HepG2 (cell line): ENCODE results near the gene SMCHD1. TPM values are rescaled to one million over a fixed set of nuclear protein-coding genes. Genes with fewer than 3 reads are reported as not detected.
"Not testable (repeated sequence)": the region's sequence is repeated elsewhere in the genome, so short reads cannot be mapped to it uniquely, and the experiment has no call there.

Experiments used
- ATAC-seq: fragments of 200-7000 bp; cut with Tn5 transposase; 3 replicates; pipeline ENCODE4 v1.9.1; 2020; ENCODE audit warnings: mild to moderate bottlenecking, moderate library complexity
- BruUV-seq: library from RNA; stranded (reverse); fragments of 400-500 nt; replicated peaks from 2 replicates; lab custom pipeline; 2021; lab: Mats Ljungman, UMichigan
- CTCF ChIA-PET: fragments of 300-600 bp; formaldehyde crosslinking; extraction: SDS; loops from one replicate; lab custom pipeline; 2021; ENCODE audit warnings: low total read pairs, inconsistent platforms, low intra/inter-chr PET ratio; lab: Yijun Ruan, JAX
- POLR2A ChIA-PET: fragments of 350-600 bp; sonication (Branson Sonifier 250); formaldehyde crosslinking; loops from one replicate; lab custom pipeline; 2020; ENCODE audit warnings: antibody characterized with exemption, inconsistent platforms; lab: Yijun Ruan, JAX
- DNase-seq: peaks from one replicate; pipeline ENCODE4 v3.0.0-alpha.2; 2015; ENCODE audit warnings: low spot score
- FAIRE-seq: peaks from 3 replicates; lab custom pipeline; 2011; peaks lifted over from hg19 to GRCh38; lab: Jason Lieb, UNC
- H2AFZ ChIP-seq: one replicate; pipeline ENCODE4 v1.6.1; 2011; ENCODE audit warnings: low read length, inconsistent platforms
- H3K27ac ChIP-seq: fragments of 300-600 bp; 3 replicates; pipeline ENCODE4 v1.8.0; 2011; ENCODE audit warnings: mixed run types, mild to moderate bottlenecking, mixed read lengths, low read length, inconsistent platforms; ENCODE audit not compliant: insufficient read depth; ENCODE audit errors: extremely low read length
- H3K27me3 ChIP-seq, 2 experiments: fragments of 200-600 bp in 1 of 2; 2 replicates in 1 of 2; 3 replicates in 1 of 2; pipeline versions ENCODE4 v1.6.0 to v1.8.0; 2011; ENCODE audit warnings: low read length in 2 of 2, mild to moderate bottlenecking in 2 of 2, moderate library complexity in 2 of 2, inconsistent platforms in 1 of 2; ENCODE audit not compliant: insufficient read depth in 2 of 2, control insufficient read depth in 1 of 2
- H3K36me3 ChIP-seq, 2 experiments: fragments of 200-600 bp in 1 of 2; replicated peaks in 1 of 2; 2 replicates in 1 of 2; 3 replicates in 1 of 2; pipeline versions ENCODE4 v1.5.1 to v1.8.0; 2011; ENCODE audit warnings: low read length in 2 of 2, inconsistent platforms in 1 of 2; ENCODE audit not compliant: insufficient read depth in 2 of 2, control insufficient read depth in 1 of 2
- H3K4me1 ChIP-seq: 2 replicates; pipeline ENCODE4 v1.5.1; 2012; ENCODE audit warnings: low read length, inconsistent platforms; ENCODE audit not compliant: insufficient read depth
- H3K4me2 ChIP-seq: 2 replicates; pipeline ENCODE4 v1.6.0; 2011; ENCODE audit warnings: low read depth, low read length, inconsistent platforms
- H3K4me3 ChIP-seq, 3 experiments: fragments of 200-600 bp in 1 of 3; sonication (generic), shearing (Covaris generic) in 1 of 3; replicated peaks in 1 of 3; 2 replicates each; pipeline ENCODE4 v1.5.1; 2011 to 2016; ENCODE audit warnings: low read length in 3 of 3, inconsistent platforms in 2 of 3, low read depth in 2 of 3, mild to moderate bottlenecking in 2 of 3, control low read depth in 1 of 3, mixed read lengths in 1 of 3; ENCODE audit not compliant: insufficient read depth in 1 of 3
- H3K79me2 ChIP-seq: one replicate; pipeline ENCODE4 v1.6.1; 2011; ENCODE audit warnings: low read length, inconsistent platforms; ENCODE audit not compliant: insufficient read depth
- H3K9ac ChIP-seq: 2 replicates; pipeline ENCODE4 v1.6.0; 2011; ENCODE audit warnings: mild to moderate bottlenecking, low read depth, low read length, inconsistent platforms; ENCODE audit not compliant: insufficient read depth
- H3K9me3 ChIP-seq: 2 replicates; pipeline ENCODE4 v1.5.1; 2012; ENCODE audit warnings: mild to moderate bottlenecking, low read length
- H4K20me1 ChIP-seq: 2 replicates; pipeline ENCODE4 v1.6.0; 2011; ENCODE audit warnings: inconsistent platforms, mild to moderate bottlenecking, low read length, moderate library complexity; ENCODE audit not compliant: insufficient read depth
- ATF2 ChIP-seq: sonication (generic); formaldehyde crosslinking; IDR thresholded peaks from 2 replicates; pipeline ENCODE4 v1.4.0; 2020; ENCODE audit warnings: missing genetic modification reagents
- CCDC6 ChIP-seq: sonication (generic); formaldehyde crosslinking; IDR thresholded peaks from 2 replicates; pipeline ENCODE4 v1.8.1; 2022; ENCODE audit warnings: mild to moderate bottlenecking, missing genetic modification reagents, moderate library complexity
- SNAI1 ChIP-seq: sonication (generic); formaldehyde crosslinking; IDR thresholded peaks from 2 replicates; pipeline ENCODE4 v1.5.0; 2020; ENCODE audit warnings: mild to moderate bottlenecking, missing genetic modification reagents, borderline replicate concordance
- SOX13 ChIP-seq, 3 experiments: fragments of 450-650 bp in 1 of 3; sonication (generic) in 1 of 3; formaldehyde crosslinking in 1 of 3; IDR thresholded peaks in 2 of 3; conservative IDR thresholded peaks in 1 of 3; 2 replicates each; pipeline versions ENCODE4 v1.5.0 to v1.6.1; 2016 to 2020; ENCODE audit warnings: antibody characterized with exemption in 1 of 3, mild to moderate bottlenecking in 1 of 3, missing compliant biosample characterization in 1 of 3, missing genetic modification reagents in 1 of 3, moderate library complexity in 1 of 3
- ZKSCAN8 ChIP-seq: IDR thresholded peaks from 2 replicates; pipeline ENCODE4 v1.6.1; 2016; ENCODE audit warnings: borderline replicate concordance, missing genetic modification reagents, missing compliant biosample characterization
- ZNF629 ChIP-seq: sonication (generic); formaldehyde crosslinking; conservative IDR thresholded peaks from 2 replicates; pipeline ENCODE4 v1.5.0; 2020; ENCODE audit warnings: missing genetic modification reagents
- WGBS: methylation state at CpG from one replicate; pipeline ENCODE4 v1.1.6; 2017; ENCODE audit warnings: low lambda C conversion rate; 5-methylcytosine and 5-hydroxymethylcytosine counted together
- in situ Hi-C: cut with HindIII; loops from 2 replicates; pipeline ENCODE4 v1.10.0; 2017; ENCODE audit warnings: low pct_unique_long_range_greater_than_20kb; ENCODE audit not compliant: extremely low pct_ligation_motif_present
- intact Hi-C: fragments of 100-400 bp; cut with micrococcal nuclease; formaldehyde crosslinking; loops from one replicate; pipeline ENCODE4 v1.10.0; 2022; ENCODE audit not compliant: unreplicated experiment
- polyA plus RNA-seq, 8 experiments: library from polyadenylated mRNA; depleted of rRNA in 3 of 8; stranded (reverse) in 7 of 8; unstranded in 1 of 8; fragments of >200 nt; fragmentation: Illumina TruSeq in 4 of 8; extraction: Trizol in 4 of 8; gene quantifications; 2 replicates each; pipeline versions ENCODE4 v1.2.1 to v1.2.3, GENCODE V29; 2011 to 2016; ENCODE audit warnings: low read depth in 4 of 8, missing spikeins in 1 of 8, mixed read lengths in 1 of 8; ENCODE audit not compliant: insufficient read depth in 1 of 8
- total RNA-seq, 5 experiments: library from RNA; depleted of rRNA; stranded (reverse); fragments of >200 nt; fragmentation: Illumina TruSeq; extraction: Trizol; gene quantifications; 2 replicates each; pipeline ENCODE4 v1.2.3, GENCODE V29; 2016; ENCODE audit warnings: low read depth in 1 of 5

Gene SMCHD1
- total and polyA plus RNA-seq, 2 of the 13 experiments (the other 11 are each of a cell fraction or from before 2014, with no cell fraction given): 21.4 to 93.6 TPM

- in situ Hi-C loops: no loop called here
- H4K20me1 ChIP-seq: no peaks in the 10 kb centered on the region
- no peaks in the 10 kb centered on the region for H3K4me1 ChIP-seq
- no peak overlapping the region for H3K4me2 ChIP-seq
- H3K27me3 ChIP-seq: no peaks in the 10 kb centered on the region
- DNase-seq: no peak
- TF ChIP-seq CCDC6 (no peak), SNAI1 (CRISPR knock-in tag) (no peak), SOX13 (IDR thresholded peaks at IDR 0.05) (no peak), SOX13 (CRISPR knock-in tag; conservative IDR thresholded peaks at IDR 0.05 in 1 of 2, IDR thresholded peaks at IDR 0.05 in 1 of 2) (0 out of 4 replicates have a peak, but pooled peaks of 1 of the 2 experiments have one; percentile 6)
- CTCF ChIA-PET: no interaction called here
- intact Hi-C loops: loop anchor here (10.0 kb wide), 1 partner anchor 55 kb away; no protein-coding TSS in a partner anchor
- FAIRE-seq: no peak
- no TSS peak for BruUV-seq
- H3K9me3 ChIP-seq: no peaks in the 10 kb centered on the region
- no peak overlapping the region for H3K27ac ChIP-seq
- no peak overlapping the region for H3K9ac ChIP-seq
- no peak overlapping the region for H3K4me3 ChIP-seq
- 99% methylated on average over 2 of the region's 2 CpGs for WGBS
- H2AFZ ChIP-seq: no peak overlapping the region
- no peak; the same call in 2 of the 3 replicates for ATAC-seq
- POLR2A ChIA-PET: no interaction called here
- H3K79me2 ChIP-seq: no peaks in the 10 kb centered on the region
- H3K36me3 ChIP-seq: peaks cover 10 to 42% of the 10 kb centered on the region in 2 experiments
Measured at GRCh38 chr18:2799369-2799768, 143.8 kb downstream of the SMCHD1 start.

- H3K4me1 ChIP-seq: peaks cover 6% of the 10 kb centered on the region; the same call in 1 of the 2 replicates
- H3K9ac ChIP-seq: no peak overlapping the region
- FAIRE-seq (no peak), ATAC-seq (0 out of 3 replicates have a peak, but pooled peaks have one; percentile 39), DNase-seq (no peak)
- H3K9me3 ChIP-seq: no peaks in the 10 kb centered on the region
- H3K4me3 ChIP-seq: no peak overlapping the region
- H3K79me2 ChIP-seq: no peaks in the 10 kb centered on the region
- TF ChIP-seq ZNF629 (CRISPR knock-in tag) (no peak), ZKSCAN8 (CRISPR knock-in tag) (no peak), ATF2 (CRISPR knock-in tag) (no peak)
- no peaks in the 10 kb centered on the region; a peak in 1 of 5 replicates for H3K27me3 ChIP-seq
- H3K36me3 ChIP-seq: peaks cover 2 to 6% of the 10 kb centered on the region in 2 experiments; a peak in 3 of 5 replicates
- H4K20me1 ChIP-seq: no peaks in the 10 kb centered on the region
- H2AFZ ChIP-seq: no peak overlapping the region
- no peak overlapping the region for H3K27ac ChIP-seq
- POLR2A ChIA-PET: no interaction called here
- BruUV-seq: TSS peak; percentile 17
- 94% methylated on average over 8 of the region's 8 CpGs for WGBS
- in situ Hi-C loops: no loop called here
- CTCF ChIA-PET: no interaction called here
- intact Hi-C loops: loop anchor here (5.0 kb wide), 1 partner anchor 96 kb away; no protein-coding TSS in a partner anchor
- H3K4me2 ChIP-seq: no peak overlapping the region
Measured at GRCh38 chr18:2805970-2806943, 150.7 kb downstream of the SMCHD1 start.

- H3K4me1 ChIP-seq, H3K4me2 ChIP-seq, H3K27ac ChIP-seq, CTCF ChIA-PET, FAIRE-seq, H3K9ac ChIP-seq, H3K9me3 ChIP-seq, ATAC-seq, H3K27me3 ChIP-seq, BruUV-seq, H3K79me2 ChIP-seq, H3K36me3 ChIP-seq, H3K4me3 ChIP-seq, DNase-seq, H4K20me1 ChIP-seq, in situ Hi-C loops, H2AFZ ChIP-seq: not testable (repeated sequence)
- 19% methylated on average over 2 of the region's 2 CpGs for WGBS
- intact Hi-C loops: loop anchor here (5.0 kb wide), 1 partner anchor 94 kb away; no protein-coding TSS in a partner anchor
- POLR2A ChIA-PET: interaction anchor here (0.6 kb wide), 1 partner anchor 8 kb away, joined by 4 read pairs; no protein-coding TSS in a partner anchor
Measured at GRCh38 chr18:2808640-2809039, 153.1 kb downstream of the SMCHD1 start.
